Stimulated activated naive CD4-positive, alpha-beta T cell (primary cell): Measurements from ENCODE around the gene TEX36.
"Not testable (repeated sequence)": the region's sequence is repeated elsewhere in the genome, so short reads cannot be mapped to it uniquely, and the experiment has no call there.

ENCODE experiments used
- DNase-seq, 6 experiments: peaks; one replicate each; lab custom pipeline; 2025; lab: John Stamatoyannopoulos, UW

Gene TEX36

DNA sequence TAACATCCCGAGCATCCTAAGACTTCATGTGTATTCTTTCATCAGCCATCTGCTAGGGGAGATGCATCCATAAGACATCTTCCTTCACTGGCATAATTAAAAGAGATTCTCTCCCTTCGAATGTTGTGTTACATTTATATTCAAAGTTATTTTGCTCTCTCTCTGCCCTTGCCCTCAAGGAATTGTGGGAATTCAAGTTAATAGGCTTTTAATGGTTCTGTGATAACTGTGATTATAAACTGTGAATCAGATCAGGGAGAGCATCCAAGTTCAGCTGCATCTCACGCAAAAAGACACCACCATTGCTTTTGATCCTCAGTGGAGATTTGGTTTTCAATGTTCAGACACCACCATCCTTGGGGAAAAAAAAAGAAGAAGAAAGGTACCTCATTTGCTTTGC lies 9.2 kb upstream of the TEX36 start:
- DNase-seq, result no peak

DNA sequence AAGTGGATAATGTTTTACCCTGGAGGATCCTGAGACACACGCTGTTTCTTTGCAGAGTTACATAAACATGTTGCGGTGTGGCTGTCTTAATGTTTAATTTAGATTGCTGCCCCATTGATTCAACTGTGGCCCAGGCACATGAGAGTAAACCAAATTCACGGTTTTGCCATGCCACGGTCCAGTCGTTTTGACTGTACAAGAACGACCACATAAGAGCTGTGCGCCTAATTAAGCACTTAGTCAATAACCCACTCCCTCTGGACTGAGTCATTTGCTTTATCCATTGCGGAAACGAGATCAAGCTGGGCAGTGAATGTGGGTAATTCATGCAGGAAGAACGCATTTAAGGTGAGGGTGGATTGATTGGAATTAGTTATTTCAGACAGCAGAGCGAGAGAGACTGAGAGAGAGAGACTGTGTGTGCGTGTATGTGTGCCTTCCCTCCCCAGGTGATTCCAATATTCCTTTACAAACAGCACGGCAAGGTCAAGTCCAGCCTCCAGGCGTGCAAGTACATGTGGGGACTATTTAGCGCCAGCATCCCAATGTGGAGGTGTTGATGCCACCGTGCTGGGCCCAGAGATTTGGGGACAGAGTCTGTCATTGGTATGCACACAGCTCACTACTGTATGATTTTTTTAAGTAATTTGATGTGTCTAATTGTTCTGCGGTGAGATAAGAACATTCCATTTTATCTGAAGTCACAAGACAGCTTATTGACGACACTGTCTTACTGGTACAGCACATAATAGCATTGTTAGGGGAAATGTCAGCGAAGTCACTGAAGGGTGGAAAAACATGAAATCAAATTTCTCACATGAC lies 8.4 kb upstream of the TEX36 start:
- DNase-seq, result no peak

DNA sequence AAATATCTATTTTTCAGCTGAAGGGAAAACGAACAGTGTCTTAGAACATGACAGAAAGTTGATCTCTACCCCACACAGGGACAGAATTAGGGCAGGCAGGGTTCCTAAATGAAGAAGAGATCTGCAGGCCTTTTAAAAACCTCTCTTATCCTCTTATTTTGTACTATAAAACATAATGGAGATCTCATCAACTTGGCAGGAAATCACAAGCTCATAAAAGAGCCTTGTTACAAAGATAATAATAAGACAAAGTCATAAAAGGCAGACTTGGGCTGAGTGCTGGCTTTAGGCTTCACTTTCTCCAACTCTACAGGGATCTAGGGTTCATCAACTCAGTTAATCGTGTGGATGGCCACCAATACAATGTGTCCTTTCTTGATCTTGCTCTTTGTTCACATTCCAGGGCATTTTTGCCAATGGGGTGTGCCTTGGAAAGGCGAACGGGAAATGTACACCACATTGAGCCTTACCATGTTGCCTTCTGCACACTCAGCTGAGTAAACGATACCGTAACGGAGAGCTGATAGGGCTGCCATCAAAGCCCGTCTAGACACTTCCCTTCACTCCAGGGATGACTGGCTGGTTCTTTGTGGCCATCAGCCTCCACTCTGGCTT lies 7.1 kb upstream of the TEX36 start:
- DNase-seq, result no peak

DNA sequence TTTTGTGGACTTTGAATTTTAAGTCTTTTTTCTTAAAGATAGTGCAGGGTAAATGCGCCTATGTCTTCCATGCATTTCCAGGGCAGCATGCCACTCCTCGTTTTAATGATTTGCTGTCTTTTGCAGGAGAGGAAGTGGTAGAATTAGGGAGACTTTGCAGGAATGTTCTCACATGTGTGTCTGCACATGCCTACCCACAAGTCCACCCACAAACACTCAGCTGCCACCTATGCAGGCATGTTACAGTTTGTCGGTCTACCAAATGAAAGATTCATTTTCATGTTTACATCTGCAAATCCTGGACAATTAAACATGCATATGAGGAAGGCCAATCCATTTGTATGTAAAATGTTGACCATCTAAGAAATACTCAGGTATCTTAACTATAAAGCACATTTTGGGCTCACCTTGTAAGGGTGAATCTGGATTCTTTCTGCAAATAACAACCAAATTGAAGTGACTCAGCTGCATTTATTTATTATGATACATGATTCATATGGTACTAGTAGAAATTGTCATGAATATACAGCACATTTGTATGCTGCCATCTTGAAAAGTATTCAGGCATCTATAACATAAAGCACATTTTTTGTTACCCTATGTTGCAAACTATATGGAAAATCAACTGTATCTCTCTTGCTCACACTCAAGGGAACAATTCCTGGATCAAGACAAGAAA lies 4.7 kb upstream of the TEX36 start:
- DNase-seq, result no peak

DNA sequence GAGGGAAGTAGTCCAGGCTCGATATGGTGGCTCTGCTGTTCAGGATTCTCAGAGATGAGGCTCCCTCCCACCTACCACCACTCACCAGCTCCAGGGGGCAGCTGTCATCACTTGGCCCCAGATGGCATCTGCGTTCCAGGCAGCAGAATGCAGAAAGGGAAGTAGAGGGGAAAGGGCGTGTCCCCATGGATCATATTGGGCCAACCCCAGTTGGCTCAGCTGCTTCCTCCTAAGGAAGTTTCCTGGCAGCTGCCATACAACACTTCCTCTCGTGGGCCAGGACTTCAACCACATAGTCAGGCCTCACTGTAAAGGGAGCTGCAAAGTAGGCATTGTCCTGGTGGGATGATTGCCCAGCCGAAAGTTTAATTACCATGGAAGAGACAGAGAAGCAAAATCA lies 1.6 kb upstream of the TEX36 start:
- no peak for DNase-seq

DNA sequence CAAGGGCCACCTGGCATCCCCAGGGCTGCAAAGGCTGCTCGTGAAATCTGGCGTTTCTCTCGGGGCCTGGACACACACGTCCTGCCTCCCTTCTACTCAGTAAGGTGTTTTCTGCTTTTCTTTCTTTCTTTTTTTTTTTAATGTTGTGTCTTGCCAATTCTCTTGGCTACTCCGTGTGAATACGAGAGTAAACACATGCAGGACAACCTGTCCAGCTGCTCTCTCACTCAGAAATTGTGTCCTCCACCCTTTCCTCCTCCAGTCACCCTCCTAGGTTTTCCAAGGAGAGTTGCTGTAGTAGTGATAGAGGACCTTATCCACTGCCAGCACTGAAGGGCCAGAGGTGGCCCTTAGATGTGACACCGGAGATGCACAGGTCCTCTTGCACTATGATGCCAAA lies 858 bp upstream of the TEX36 start:
- DNase-seq, result no peak

DNA sequence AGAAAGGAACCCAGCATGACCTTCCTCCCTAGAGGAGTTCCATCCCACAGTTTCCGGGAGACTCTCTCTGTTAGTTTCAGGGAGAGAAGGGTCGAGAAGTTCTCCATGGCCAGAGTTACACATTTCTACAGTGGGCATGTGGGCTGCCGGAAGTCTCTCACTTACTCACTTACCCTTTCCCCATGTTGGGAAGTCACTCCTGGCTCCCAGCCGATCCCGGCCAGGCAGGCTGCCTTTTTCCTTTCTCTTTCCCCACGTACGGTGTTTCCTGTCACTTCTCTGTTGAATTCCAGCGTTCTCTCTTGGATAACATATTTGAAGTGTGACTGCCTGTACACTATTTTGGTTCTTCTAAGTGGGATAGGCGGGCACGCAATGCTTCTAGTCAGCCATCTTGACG lies 3.5 kb downstream of the TEX36 start:
- no peak for DNase-seq

DNA sequence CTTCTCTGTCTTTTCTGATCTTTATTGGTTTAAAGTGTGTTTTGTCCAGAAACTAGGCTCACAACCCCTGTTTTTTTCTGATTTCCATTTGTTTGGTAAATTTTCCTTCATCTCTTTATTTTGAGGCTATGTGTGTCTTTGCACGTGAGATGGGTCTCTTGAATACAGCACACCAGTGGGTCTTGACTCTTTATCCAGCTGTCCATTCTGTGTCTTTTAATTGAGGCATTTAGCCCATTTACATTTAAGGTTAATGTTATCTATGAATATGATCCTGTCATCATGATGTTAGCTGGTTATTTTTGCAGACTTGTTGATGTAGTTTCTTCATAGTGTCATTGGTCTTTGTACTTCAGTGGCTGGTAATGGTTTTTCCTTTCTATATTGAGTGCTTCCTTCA lies 10.1 kb downstream of the TEX36 start:
- no peak for DNase-seq

DNA sequence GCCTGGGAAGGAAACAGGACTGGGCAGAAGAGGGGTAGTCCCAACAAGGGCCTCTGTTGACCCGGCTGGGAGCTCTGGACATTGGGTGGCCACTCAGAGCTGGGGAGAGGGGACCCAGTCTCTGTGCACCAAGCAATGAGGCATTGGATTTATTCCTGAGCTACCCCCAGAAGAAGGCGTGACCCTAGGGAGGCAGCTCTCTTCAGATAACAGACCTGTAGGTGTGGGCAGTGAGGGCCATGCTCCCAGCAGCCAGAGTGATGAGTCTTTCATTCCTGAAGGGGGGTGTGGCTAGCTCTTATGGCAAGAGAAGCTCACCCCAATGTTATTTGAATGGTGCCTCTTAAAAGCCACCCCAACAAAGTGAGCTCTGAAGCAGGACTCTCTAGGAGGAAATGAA lies 20.4 kb downstream of the TEX36 start:
- no peak for DNase-seq

DNA sequence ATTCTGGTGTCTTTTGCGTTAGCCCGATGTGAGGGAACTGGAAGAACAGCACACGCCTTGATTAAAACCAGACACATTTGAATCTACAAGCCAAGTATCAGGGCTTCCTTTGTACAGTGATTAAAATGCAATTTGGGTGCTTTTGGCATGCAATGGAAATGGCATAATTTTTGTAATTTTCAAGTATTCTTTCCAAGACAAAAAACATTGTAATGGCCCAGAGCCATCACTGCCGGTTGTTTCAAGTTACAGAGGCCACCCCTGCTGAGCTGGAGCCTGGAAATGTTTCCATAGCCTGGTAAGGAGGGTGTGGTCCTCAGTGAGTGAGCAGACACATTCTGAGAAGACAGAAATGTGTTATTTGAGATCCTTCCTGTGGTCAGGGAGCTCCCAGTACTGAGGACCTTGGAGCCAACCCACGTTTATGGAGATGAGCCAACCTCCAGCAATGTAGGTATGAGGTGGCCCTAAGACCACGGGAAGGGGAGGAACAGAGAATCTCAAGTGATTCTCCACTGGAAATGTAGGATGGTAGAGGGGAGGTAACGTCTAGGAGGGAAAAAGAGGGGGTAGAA lies 20.9 kb downstream of the TEX36 start:
- DNase-seq, result no peak

DNA sequence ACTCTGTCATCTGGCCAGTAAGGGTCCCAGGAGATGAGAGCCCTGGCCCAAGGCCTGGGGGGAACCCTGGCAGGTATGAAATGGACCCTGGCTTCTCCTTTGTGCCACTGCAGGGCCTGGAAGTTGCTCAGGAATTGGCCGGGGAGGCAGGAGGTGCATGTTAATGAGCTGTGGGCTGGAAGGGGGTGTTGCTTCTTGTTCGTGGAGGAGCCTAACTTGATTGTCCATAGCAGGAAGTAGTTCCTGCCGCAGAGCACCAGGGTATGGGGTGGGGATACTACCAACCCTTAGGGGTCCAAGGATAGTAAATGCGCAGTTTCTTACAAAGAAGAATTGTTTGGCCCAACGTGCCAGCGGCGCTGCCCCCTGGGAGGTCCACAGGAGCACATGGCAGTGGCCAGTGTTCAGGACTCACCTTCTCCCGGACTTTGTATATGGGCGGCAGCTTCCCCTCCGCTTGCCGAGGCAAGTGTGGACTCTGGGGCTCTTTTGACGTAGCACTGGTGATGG lies 21.5 kb downstream of the TEX36 start:
- DNase-seq, result no peak

DNA sequence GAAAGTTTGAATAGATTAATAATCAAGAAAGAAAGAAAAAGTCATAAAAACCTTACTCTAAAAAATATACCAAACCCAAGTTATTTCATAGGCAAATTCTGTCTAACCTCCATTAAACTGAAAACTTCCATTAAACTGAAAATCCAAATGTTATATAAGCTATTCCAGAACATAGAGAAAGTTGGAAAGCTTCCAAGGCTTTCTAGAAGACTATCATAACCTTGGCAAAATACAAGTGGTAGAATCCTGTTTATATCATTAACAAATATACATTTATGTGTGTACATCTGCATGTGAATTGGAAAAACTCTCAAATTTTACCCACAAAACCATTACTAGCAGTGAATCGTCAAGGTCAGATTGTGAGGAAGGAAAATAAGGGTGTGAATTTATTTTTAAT lies 23.9 kb downstream of the TEX36 start:
- DNase-seq, result no peak

DNA sequence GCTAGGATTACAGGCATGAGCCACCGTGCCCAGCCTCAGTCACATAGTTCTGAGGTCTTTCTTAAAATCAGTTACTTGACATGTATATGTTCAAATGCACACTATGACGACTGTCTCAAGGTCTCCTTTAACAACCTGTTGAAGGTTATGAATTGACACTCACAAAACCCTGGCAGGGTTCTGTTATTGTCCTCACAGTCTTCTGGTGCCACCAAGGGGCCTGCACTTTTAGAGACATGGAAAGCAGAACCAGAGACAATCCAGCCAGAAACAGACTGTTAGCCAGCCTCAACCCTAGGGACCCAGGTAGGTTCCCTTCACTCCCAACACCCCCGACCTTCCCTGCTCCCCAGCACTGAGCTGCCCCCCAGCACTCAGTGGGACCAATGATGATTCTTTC lies 26.4 kb downstream of the TEX36 start:
- no peak for DNase-seq

DNA sequence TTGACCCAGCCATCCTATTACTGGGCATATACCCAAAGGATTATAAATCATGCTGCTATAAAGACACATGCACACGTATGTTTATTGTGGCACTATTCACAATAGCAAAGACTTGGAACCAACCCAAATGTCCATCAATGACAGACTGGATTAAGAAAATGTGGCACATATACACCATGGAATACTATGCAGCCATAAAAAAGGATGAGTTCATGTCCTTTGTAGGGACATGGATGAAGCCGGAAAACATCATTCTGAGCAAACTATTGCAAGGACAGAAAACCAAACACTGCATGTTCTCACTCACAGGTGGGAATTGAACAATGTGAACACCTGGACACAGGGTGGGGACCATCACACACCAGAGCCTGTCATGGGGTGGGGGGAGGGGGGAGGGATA lies 29.9 kb downstream of the TEX36 start:
- DNase-seq, result not testable (repeated sequence)

DNA sequence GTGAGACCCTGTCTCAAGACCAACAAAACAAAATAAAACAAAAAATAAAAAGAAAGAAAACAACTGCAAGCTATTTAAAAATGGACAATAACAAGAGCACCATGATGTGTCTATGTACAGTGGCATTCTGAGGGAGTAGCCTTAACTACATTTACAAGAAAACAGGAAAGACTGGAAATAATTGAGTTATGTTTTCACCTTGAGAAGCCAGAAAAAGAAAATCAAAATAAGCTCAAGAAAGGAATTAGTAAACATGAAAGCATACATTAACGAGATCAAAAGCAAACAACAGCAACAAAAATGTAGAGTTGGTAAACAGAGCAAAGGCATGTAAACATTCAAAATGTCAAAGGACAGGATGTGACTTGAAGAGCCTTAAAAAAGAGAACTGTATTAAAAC lies 36.7 kb downstream of the TEX36 start:
- DNase-seq, result no peak

DNA sequence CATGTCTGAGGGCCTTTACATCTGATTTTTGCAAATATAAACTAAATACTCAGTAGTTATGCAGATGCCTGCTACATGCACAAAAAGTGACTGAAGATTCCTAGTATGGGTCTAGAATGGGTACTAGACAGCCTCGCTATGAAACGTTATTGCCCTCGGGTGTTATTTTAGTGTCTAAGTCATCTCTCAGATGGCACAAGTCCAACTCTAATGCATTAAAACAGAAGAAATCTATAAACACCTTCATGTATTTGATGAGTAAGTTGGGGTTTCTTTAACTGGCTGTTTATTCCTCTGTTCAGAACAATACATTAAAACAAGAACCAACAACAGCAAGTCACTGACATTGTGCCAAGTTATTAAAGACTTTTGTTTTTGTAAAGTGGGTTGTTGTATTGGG lies 41.6 kb downstream of the TEX36 start:
- DNase-seq, result no peak

DNA sequence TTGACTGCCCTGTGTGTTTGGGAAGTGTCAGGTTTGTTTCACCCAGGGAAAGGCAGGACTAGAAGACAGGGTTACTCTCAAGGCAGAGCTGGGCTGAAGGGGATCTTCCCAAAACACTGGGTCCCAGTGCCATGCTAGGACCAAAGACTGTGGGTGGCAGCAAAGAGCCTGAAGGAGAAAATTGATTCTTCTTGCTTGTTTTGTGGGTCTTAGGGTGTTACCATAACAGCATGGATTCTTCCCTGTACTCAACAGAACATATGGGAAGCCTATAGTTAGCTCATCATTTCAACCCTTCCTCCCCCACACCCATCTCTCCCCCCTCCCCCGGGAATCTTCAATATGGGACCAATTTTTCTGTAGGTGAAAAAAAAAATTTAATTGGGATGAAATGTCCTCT lies 42.3 kb downstream of the TEX36 start:
- DNase-seq, result no peak

DNA sequence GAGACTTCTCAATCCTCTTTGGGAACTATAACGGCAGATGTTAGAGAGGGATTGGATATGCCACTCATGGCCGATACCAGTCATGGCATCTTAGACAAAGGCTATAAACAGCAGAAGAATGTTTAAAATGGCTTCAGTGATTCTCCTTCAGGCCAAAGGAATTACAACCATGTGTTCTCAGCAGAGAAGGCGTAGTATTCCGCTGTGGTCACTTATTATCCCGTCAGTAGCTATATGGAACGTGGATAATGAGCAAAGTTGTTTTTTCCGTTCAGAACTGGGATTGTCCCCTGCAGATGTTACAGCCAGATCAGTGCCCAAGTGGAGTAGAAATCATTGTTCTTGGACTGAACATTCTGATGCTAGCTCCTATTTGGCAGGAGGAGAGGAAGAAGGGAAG lies 43.1 kb downstream of the TEX36 start:
- no peak for DNase-seq

DNA sequence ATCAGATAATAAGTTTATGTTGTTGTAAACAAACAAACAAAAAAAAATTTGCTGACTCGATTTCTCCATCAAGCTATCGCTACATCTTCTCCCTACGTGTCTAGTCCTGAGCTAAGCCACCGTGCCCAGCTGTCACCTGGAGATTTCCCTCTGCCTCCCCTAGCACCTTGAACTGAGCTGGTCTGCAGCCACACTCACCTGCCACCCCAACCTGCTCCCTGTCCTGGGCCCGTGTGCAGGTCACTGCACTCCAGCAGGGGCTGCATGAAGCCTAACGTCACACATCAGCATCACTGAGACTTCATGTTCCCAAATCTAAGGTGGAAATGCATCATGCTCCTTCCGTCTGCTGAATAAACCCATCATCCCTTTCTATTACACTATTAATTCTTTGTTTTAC lies 44.4 kb downstream of the TEX36 start:
- no peak for DNase-seq

DNA sequence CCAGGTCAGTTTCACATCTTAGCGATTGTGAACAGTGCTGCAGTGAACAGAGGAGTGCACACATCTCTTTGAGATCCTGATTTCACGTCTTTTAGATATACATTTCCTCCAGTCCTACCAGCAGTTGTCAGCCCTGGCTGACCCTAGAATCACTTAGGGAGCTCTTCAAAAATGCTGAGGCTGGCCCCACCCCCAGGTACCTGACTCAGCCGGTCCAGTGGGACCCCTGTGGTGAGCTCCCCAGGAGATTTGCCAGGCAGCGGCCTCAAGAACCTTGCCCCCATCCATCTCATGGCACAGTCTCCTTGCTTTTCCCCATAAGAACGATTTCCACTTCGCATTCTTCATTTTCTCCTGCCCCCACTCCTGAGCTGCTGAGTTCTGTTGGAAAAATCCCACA lies 45.5 kb downstream of the TEX36 start:
- no peak for DNase-seq

DNA sequence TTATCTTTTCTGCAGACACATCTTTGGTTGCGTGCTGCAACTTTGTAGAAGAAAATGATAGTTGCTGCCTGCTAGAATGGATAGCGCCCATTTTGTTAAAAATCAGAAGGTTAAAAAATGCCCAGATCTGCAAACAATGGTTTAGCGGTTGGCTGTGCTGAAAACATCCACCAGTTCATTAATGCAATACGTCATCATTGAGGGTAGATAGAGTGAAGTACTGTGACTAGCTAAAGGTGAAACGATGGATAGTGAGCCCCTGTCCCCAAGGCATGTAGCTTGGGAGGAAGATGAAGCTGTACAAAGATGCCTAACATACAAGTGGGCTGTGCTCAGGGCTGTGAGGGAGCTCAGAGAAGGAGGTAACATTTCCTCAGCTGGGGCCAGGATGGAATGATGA lies 48.4 kb downstream of the TEX36 start:
- no peak for DNase-seq

DNA sequence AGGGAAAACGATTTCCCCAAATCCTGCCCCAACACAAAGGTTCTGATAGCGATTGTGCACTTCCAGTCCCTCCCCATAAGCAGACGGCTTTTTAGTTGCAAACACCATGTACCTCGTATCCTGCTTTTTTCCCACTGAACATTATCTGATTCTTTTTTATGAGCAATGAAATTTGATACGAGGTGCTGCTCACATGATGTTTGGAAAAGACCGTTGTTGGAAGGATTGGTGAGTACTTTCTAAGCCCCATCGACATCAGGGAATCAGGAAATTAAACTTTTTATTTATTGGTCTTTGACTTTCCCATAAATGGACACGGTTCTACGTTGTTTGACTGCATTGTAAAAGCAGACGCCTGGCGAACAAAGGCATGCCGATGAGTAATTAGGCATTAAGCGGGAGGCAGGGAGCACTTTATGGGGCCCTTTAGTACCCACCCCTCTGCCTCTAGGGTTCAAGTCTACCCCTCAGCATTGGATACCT lies 49.4 kb downstream of the TEX36 start:
- no peak for DNase-seq

DNA sequence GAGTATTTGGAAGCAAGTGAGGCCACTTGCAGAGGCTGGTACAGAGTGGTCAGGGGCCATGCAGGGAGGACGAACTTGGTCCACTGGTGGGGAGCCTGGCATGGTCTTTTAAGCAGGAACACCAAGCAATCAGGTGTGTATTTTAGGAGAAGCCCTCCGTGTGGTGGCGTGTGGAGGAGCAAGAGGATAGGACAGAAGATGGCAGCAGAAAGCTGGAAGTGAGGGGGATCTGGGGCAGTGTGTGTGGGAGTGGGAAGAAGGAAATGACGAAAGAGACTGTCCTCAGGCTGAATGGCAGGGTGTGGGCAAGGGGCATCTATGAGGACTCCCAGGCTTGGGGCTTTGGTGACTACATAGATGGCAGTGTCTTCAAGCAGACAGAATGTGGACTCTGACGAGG lies 51.2 kb downstream of the TEX36 start:
- no peak for DNase-seq
